ENCODE data around the gene KRTAP20-1.

- TF ChIP-seq CTCF (IDR thresholded peaks at IDR 0.05 in 2 of 3, conservative IDR thresholded peaks at IDR 0.05 in 1 of 3; ENCODE audit: borderline replicate concordance in 1 of 3, insufficient read depth in 1 of 3, low read depth in 2 of 3, low read length in 2 of 3) (no peak), JUND (IDR thresholded peaks at IDR 0.05) (no peak), EZH2 (IDR thresholded peaks at IDR 0.05) (no peak), EZH2phosphoT487 (IDR thresholded peaks at IDR 0.05; ENCODE audit: borderline replicate concordance) (no peak), POLR2A (IDR thresholded peaks at IDR 0.05; ENCODE audit: borderline replicate concordance, extremely low read depth, insufficient read depth, insufficient read length) (no peak)
Measured at GRCh38 chr21:30646904-30647414, 30.7 kb downstream of the KRTAP20-1 start.

All from HCT116 (cell line).